Stomach (tissue), 9 donors: ENCODE data around the gene IQSEC3. TPM values are rescaled to one million over a fixed set of nuclear protein-coding genes. Genes with fewer than 3 reads are reported as not detected.
"Not testable (repeated sequence)": the region's sequence is repeated elsewhere in the genome, so short reads cannot be mapped to it uniquely, and the experiment has no call there.

Experiments used
- DNase-seq, 2 donors: peaks; one replicate each; pipeline versions ENCODE4 v3.0.0 to v3.0.0-alpha.2; 2013 to 2019
- H3K27ac ChIP-seq, 5 donors: fragments of 200-600 bp in 4 of 5; sonication (generic) in 4 of 5; one replicate each; pipeline ENCODE4 v1.5.1; 2013 to 2019; ENCODE audit warnings: mild to moderate bottlenecking in 1 of 5, moderate library complexity in 1 of 5
- H3K27me3 ChIP-seq, 3 donors: fragments of 200-600 bp; sonication (generic); one replicate each; pipeline ENCODE4 v1.5.1; 2017 to 2019; ENCODE audit warnings: mixed run types in 1 of 3
- H3K36me3 ChIP-seq, 4 donors: fragments of 200-600 bp; sonication (generic); 1 replicate in 3 of 4; 2 replicates in 1 of 4; pipeline ENCODE4 v1.5.1; 2016 to 2019
- H3K4me1 ChIP-seq, 4 donors: fragments of 200-600 bp; sonication (generic); one replicate each; pipeline ENCODE4 v1.5.1; 2016 to 2019
- H3K4me3 ChIP-seq, 4 donors: fragments of 200-600 bp; sonication (generic) in 3 of 4; one replicate each; pipeline ENCODE4 v1.5.1; 2016 to 2019; ENCODE audit warnings: mild to moderate bottlenecking in 1 of 4
- H3K9me3 ChIP-seq, 4 donors: fragments of 200-600 bp; sonication (generic); one replicate each; pipeline ENCODE4 v1.5.1; 2016 to 2019
- EP300 ChIP-seq: sonication (generic); formaldehyde crosslinking; IDR thresholded peaks from one replicate; pipeline ENCODE4 v1.6.1; 2017; ENCODE audit warnings: antibody characterized with exemption
- POLR2A ChIP-seq, 4 donors: fragments of 450-650 bp; IDR thresholded peaks; one replicate each; pipeline ENCODE4 v1.6.1; 2016; ENCODE audit warnings: antibody characterized with exemption in 4 of 4, control low read depth in 2 of 4, mild to moderate bottlenecking in 1 of 4, moderate library complexity in 1 of 4
- POLR2AphosphoS5 ChIP-seq, 3 donors: sonication (generic); formaldehyde crosslinking; IDR thresholded peaks; one replicate each; pipeline ENCODE4 v1.6.1; 2016; ENCODE audit warnings: antibody characterized with exemption in 3 of 3
- WGBS, 5 donors: extraction: QIAGEN DNeasy Blood & Tissue Kit in 3 of 5; methylation state at CpG; one replicate each; pipeline versions ENCODE4 v1.1.5 to v1.1.7; 2013 to 2018; 5-methylcytosine and 5-hydroxymethylcytosine counted together
- intact Hi-C: fragments of 100-400 bp; cut with DNase I; formaldehyde crosslinking; loops from one replicate; pipeline ENCODE4 v1.15.1; 2023; ENCODE audit warnings: low total_unique reads
- polyA plus RNA-seq, 3 donors: library from polyadenylated mRNA; stranded (reverse); fragments of 200-250 nt; gene quantifications; one replicate each; pipeline ENCODE4 v1.2.3, GENCODE V29; 2013
- total RNA-seq, 5 donors: library from RNA; depleted of rRNA; stranded (reverse); fragments of >200 nt; gene quantifications; one replicate each; pipeline versions ENCODE4 v1.1.0 to v1.2.3, GENCODE V29; 2014 to 2016
- TF ChIP-seq, protein P1 (sequence below), 7 experiments: fragments of 450-650 bp in 4 of 7; fragments of 200-600 bp in 3 of 7; sonication (generic) in 3 of 7; IDR thresholded peaks; one replicate each; pipeline ENCODE4 v1.5.1; 2016 to 2019; ENCODE audit warnings: antibody characterized with exemption in 7 of 7, control low read depth in 2 of 7, mild to moderate bottlenecking in 1 of 7
- donor health status: healthy with polysubstance abuse.
- donor health status: Bipolar disorder and iron deficiency.
- donor health status: healthy.

Gene IQSEC3
- total and polyA plus RNA-seq, 8 donors: 0.08 to 1.7 (median 0.87) TPM; not detected in 2

DNA sequence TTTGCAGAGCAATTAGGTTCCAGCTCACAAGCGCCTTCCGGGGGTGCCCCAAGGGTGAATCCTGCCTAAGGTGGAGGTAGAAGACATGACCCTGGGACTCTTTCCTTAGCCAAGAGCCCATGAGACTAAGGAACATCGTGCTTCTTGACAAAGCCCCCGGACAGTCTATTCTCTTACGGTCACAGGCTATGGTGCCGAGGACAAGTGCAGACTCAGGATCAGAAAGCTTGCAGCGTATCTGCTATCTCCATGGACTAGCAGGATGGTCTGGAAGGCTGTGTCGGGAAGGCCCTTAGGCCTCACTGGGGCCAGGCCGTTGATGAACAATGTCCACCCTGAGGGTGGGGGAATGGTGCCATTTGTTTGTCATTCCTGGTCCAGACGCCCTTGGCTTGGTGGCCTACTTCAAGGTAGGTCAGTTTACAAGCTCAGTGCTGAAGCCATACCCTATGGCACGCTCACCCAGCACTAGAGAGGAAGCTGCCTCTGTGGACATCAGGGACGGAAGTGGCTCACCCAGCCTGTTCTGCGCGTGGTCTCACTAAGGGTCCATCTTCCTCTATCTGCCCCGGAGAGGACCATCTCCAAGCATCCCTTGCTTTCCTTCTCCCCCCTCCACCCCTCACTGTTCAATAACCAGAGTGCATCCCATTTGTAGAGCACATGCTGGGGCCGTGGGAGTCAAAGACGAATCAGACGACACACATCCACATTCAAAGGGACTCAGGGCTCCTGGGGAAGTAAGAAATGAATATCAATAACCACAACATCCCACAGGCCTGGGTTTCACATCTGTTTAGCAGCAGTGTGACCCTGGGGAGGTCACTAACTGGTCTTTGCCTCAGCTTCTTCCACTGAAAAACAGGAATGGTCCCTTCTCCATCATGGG lies 45.0 kb upstream of the IQSEC3 start:
- TF ChIP-seq POLR2AphosphoS5 (IDR thresholded peaks at IDR 0.05): no peak
- TF ChIP-seq POLR2A (IDR thresholded peaks at IDR 0.05): no peak
- TF ChIP-seq, protein P1, sequence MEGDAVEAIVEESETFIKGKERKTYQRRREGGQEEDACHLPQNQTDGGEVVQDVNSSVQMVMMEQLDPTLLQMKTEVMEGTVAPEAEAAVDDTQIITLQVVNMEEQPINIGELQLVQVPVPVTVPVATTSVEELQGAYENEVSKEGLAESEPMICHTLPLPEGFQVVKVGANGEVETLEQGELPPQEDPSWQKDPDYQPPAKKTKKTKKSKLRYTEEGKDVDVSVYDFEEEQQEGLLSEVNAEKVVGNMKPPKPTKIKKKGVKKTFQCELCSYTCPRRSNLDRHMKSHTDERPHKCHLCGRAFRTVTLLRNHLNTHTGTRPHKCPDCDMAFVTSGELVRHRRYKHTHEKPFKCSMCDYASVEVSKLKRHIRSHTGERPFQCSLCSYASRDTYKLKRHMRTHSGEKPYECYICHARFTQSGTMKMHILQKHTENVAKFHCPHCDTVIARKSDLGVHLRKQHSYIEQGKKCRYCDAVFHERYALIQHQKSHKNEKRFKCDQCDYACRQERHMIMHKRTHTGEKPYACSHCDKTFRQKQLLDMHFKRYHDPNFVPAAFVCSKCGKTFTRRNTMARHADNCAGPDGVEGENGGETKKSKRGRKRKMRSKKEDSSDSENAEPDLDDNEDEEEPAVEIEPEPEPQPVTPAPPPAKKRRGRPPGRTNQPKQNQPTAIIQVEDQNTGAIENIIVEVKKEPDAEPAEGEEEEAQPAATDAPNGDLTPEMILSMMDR (IDR thresholded peaks at IDR 0.05): no peak
- TF ChIP-seq EP300: no peak
- Histone ChIP-seq H3K4me1 (no peaks in the 10 kb centered on the region), H3K27me3 (no peaks in the 10 kb centered on the region), H3K36me3 (peaks cover 13 to 37% (median 36%) of the 10 kb centered on the region in 4 donors), H3K4me3 (no peak overlapping the region), H3K9me3 (no peaks in the 10 kb centered on the region), H3K27ac (no peak overlapping the region)
- DNase-seq: peak in 1 of 2 donors; percentile 2
- 77 to 86% (median 79%) methylated on average over 18 of the region's 18 CpGs for WGBS, 5 donors
- intact Hi-C loops: no loop called here

DNA sequence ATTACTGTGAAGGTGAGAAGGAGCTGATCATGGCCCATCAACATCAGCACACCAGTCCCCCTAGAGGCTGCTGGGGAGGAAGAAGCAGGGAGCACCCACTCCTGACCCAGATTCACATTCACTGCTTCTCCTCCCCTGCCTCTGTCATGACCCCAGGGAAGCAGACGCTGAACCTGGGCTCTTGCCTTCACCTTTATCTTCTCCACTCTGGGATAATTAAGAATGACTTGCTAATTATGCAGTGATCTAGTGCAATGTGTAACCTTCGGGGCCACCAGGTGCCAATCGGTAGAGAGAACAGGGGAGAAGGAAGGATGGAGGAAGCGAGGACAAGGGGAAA lies 44.4 kb upstream of the IQSEC3 start:
- no peak for DNase-seq

DNA sequence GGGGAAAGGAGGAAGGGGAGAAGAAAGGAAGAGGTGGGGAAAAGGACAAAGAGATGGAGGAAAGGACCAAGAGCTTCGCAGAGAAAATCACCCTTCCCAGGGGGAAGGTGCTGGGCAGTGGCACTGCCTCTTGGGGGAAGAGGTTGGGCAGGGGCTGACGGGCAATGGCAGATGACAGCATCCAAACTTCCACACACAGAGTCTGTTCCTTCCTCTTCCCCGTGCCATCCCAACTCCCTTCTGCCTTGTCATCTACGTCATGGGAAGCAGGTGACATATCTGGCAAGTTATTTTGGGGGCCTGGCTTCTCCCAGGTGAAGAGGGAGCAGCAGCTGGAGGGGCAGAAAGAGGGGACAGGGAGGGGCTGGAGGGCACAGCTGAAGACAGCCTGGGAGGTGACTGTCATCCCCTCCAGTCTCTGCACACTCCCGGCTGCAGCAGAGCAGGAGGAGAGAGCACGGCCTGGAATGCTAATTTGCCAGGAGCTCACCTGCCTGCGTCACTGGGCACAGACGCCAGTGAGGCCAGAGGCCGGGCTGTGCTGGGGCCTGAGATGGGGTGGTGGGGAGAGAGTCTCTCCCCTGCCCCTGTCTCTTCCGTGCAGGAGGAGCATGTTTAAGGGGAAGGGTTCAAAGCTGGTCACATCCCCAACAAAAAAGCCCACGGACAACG lies 43.9 kb upstream of the IQSEC3 start:
- no peak for DNase-seq
- H3K4me1 ChIP-seq: no peaks in the 10 kb centered on the region
- 78 to 86% (median 82%) methylated on average over 12 of the region's 12 CpGs for WGBS, 5 donors

More for the DNA sequence above, 44.4 kb upstream of the IQSEC3 start:
- Histone ChIP-seq H3K27me3 (no peaks in the 10 kb centered on the region), H3K27ac (no peak overlapping the region), H3K9me3 (no peaks in the 10 kb centered on the region), H3K4me1 (no peaks in the 10 kb centered on the region), H3K4me3 (no peak overlapping the region), H3K36me3 (peaks cover 13 to 33% (median 32%) of the 10 kb centered on the region in 4 donors)
- intact Hi-C loops: no loop called here
- TF ChIP-seq, protein P1 (IDR thresholded peaks at IDR 0.05): no peak
- TF ChIP-seq POLR2AphosphoS5 (IDR thresholded peaks at IDR 0.05) (no peak), POLR2A (IDR thresholded peaks at IDR 0.05) (no peak), EP300 (no peak)
- 66 to 80% (median 76%) methylated on average over 4 of the region's 4 CpGs for WGBS, 5 donors

DNA sequence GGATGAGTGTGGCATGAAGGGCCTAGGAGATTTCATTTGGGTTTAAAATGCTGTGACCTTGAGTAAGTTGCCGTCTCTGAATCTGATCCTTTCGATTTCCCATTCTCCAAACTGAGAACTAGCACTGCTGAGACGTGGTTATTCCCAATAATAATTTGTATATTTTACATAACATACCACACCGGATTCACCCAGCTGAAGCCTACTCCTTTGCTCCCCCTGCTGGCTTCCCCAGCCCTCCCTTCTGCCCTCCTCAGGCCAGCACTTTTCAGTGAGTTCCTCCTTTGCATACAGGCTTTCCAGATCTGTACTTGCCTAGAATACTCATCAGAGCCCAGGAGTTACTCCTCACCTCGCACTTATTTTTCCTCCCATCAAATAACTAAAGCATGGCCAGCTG lies 38.7 kb upstream of the IQSEC3 start:
- DNase-seq, H3K27ac ChIP-seq, H3K36me3 ChIP-seq, intact Hi-C loops, H3K9me3 ChIP-seq, H3K27me3 ChIP-seq, H3K4me1 ChIP-seq, H3K4me3 ChIP-seq: not testable (repeated sequence)
- WGBS, 5 donors: no CpG with 5 or more reads among the region's 5 CpGs

More for the DNA sequence above, 43.9 kb upstream of the IQSEC3 start:
- TF ChIP-seq EP300 (no peak), POLR2AphosphoS5 (IDR thresholded peaks at IDR 0.05) (no peak), POLR2A (IDR thresholded peaks at IDR 0.05) (no peak)
- TF ChIP-seq, protein P1 (IDR thresholded peaks at IDR 0.05): no peak
- Histone ChIP-seq H3K36me3 (peaks cover 13 to 31% (median 28%) of the 10 kb centered on the region in 4 donors), H3K9me3 (no peaks in the 10 kb centered on the region), H3K27me3 (no peaks in the 10 kb centered on the region), H3K27ac (no peak overlapping the region), H3K4me3 (no peak overlapping the region)
- intact Hi-C loops: no loop called here

DNA sequence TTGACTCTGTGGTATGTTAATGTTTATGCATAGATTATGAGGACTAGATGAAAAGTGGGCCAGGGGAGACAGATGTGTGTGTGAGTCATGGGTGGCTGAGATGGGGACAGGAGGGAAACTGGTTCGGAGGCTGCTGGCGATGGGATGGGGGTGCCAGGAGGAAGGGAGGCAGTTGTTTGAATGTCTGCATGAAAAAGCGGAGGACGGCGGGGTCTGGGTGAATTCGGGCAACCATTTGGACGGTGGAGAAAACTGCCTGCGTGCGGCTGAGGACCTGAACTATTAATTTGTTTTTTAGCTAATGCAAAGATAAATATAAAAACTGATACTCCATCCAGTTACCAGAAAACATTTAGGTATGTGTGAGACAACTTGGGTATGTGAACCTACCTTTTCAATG lies 27.8 kb upstream of the IQSEC3 start:
- DNase-seq, H3K27me3 ChIP-seq, H3K4me3 ChIP-seq, H3K27ac ChIP-seq, intact Hi-C loops, H3K36me3 ChIP-seq, H3K9me3 ChIP-seq, H3K4me1 ChIP-seq: not testable (repeated sequence)
- WGBS, 5 donors: 71 to 88% (median 79%) methylated on average over 7 to 9 of the region's 9 CpGs; no CpG with 5 or more reads in 1 of the 5 donors

DNA sequence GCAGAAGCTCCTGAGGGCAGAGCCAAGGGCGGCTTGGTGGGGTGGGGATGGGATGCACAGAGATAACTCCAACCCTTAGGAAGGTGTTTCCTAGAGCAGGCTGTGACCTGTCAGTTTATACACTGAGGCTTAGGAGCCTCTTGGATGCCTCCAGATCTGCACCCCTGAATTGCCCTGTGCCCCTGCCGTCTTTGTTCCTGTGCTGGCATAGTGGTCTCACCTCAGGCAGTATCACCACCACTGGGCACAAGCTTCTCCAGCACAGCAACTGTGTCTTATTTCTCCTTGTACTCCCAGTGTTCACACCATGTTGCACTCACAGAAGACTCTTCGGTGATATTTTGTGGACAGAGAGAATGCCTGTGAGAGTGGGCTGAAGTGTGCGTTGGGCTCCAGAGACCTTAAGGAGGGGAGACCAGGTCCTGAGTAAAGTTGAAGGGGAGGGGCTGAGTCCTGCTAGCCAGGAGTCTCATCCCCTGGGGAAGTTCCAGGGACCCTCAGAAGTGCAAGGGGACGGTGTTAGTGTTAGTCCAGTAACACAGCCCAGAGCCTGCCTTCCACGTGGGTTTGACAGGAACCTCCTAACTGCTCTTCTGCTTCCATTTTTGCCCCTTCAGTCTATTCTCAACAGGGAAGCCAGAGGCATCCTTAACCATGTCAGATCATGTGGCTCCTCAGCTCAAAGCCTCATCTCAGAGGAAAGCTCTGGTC lies 26.9 kb upstream of the IQSEC3 start:
- 63 to 90% (median 84%) methylated on average over 3 to 6 of the region's 6 CpGs for WGBS, 5 donors
- H3K36me3 ChIP-seq, DNase-seq, H3K9me3 ChIP-seq, intact Hi-C loops, H3K4me3 ChIP-seq, H3K27ac ChIP-seq, H3K4me1 ChIP-seq: not testable (repeated sequence)
- H3K27me3 ChIP-seq: peaks cover 0 to 12% (median 0%) of the 10 kb centered on the region in 3 donors

DNA sequence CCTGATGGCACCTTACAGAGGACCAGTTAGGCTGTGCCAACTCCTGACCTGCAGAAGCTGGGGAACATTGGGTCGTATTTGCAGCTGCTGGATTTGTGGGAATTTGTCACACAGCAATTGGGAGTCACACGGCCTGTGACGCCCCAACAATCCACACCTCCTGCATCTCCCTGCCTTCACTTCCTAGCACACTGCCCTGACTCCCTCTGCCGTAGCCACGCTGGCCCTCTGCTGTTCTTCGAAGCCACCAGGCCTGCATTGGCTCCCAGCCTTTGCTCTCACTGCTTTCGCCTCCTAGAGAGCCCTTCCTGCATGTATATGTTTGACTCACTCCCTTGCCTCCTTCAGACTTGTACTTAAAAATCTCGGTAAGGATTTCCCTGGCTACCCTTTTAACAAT lies 22.2 kb upstream of the IQSEC3 start:
- H3K36me3 ChIP-seq, DNase-seq, H3K4me1 ChIP-seq, H3K27ac ChIP-seq, H3K4me3 ChIP-seq, H3K9me3 ChIP-seq, intact Hi-C loops: not testable (repeated sequence)
- peaks cover 0 to 18% (median 0%) of the 10 kb centered on the region in 3 donors for H3K27me3 ChIP-seq
- 76 to 84% (median 81%) methylated on average over 5 to 8 of the region's 8 CpGs for WGBS, 5 donors
